Fibroblast of skin of scalp (primary cell): Measurements from ENCODE around the gene NRTN.

ENCODE experiments used
- DNase-seq: peaks from one replicate; pipeline ENCODE4 v3.0.0-alpha.2; 2013

Gene NRTN

DNA sequence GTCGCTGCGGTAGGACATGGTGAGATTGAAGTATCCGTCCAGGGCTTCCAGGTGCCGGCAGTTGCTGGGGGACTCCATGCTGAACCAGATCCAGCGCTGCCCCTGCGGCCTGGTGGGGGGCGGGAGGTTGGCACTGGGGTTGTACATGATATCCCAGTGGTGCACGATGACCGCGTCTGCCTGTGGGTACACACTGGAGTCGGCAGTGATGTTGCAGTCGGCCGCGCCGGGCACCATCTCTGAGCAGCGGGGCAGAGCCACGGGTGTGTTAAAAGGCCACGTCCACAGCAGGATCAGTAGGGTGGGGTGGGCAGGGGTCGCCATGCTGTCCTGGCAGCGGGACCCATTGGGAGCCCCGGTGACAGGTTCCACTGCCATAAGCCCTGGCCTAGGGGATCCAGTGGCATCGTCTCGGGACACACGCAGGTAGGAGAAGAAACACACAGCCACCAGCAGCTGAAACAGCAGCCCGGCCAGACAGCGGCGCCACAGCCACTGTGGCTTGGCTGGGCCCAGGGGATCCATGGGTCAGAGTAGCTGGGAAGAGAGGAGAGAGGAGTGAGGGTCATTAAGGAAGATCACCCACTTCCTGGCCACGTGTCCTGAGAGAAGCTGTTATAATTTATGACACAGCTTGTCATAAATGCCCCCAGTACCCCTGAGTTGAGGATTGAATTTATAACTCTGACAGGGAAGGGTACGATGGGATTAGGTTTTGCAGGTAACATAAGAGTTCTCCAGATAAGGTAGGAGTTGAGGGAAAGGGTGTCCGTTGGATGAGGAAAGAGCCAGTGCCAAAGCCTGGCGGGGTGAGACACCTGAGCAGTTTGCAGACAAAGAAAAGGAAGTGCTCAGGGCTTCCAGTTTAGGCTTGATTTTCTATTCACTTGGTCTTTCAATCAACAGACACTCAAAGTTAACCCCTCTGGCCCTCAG is 62.6 kb downstream of the NRTN start:
- DNase-seq, result no peak

DNA sequence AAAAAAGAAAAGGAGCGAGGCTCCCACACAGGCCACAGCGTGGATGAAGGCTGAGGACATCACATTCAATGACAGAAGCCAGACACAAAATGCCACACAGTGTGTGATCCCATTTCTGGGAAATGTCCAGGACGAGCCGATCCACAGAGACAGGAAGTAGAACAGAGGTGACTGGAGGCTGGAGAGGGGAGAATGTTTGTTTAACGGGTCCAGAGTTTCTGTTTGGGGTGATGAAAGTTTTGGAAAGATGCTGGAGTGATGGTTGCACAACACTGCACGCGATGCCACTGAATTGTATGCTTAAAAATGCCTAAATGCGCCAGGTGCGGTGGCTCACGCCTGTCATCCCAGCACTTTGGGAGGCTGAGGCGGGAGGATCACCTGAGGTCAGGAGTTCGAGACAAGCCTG is 66.1 kb downstream of the NRTN start:
- no peak for DNase-seq

DNA sequence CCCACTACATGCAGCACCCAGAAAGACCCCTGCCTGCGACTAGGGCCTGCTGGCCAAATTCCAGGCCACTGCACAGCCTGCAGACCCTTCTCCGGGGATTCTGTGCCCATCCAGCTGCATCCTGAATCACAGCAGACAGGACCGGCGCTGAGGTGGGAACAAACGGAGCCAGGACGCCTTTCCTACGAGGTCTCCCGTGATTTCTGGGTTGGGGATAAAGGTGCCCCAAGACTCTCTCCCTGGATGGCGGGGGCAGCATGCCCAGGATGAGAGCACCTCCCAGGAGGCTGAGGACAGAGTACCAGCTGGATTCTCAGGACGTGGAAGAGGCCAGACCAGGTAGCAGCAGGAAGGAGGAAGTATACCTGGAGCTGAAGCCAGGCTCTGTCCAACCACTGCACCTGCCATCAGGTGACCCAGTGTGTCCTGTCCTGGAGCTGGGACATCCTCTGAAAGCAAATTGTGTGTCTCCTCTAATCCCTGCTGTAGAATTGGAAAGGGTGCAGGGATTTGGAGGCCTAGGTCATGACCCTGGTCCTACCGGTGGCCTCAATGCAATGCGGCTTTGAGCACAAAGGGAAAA is 68.8 kb downstream of the NRTN start:
- DNase-seq, result no peak

DNA sequence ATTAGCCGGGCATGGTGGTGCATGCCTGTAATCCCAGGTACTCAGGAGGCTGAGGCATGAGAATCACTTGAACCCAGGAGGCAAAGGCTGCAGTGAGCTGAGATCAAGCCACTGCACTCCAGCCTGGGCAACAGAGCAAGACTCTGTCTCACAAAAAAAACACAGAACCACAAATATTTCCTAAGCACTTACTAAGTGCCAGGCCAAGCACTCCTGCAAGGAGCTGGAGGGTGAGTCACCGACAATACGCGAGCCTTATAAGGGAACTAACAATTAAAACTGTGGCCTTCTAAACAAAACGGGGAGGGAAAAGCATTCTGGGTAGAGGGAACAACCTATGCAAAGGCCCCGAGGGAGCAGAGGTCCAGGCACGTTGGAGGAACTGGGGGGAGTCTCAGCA is 69.6 kb downstream of the NRTN start:
- peak; percentile 63 for DNase-seq

DNA sequence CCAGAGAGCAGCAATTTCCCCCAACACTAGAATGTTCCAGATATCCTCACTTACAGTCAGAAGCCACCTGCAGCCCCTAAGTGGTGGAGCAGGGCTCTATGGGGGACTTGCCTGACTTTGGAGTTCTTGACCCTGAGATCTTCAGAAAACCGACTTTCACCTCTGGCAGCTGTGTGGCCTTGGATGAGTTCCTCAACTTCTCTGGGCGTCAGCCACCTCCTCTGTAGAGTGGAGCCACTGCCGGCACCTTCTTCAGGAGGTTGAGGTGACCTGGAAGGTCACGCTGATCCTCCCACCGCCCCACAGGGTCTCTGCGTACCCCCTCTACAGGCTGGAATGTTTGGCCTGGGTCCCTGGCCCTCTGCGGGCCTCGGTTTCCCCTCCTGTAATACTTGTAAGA is 72.6 kb downstream of the NRTN start:
- no peak for DNase-seq

DNA sequence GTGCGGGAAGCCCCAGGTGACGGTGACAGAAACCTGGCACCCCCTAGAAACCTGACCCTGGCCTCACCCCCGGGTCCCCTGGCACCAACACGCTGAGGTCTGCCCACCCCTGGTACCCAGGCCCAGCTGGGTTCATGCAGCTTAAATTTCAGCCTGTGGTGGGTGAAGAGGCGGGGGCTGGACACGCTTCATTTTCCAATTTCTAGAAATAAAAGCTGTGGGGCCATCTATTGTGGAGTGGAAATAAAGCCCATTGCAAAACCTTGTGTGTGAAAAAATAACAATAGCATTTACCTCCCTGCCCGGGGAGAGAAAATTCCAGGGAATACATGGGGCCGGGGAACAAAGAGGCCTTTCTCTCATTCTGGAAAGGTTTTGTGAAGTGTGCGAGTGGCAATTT is 73.0 kb downstream of the NRTN start:
- no peak for DNase-seq
